OCI-LY7 (cell line): ENCODE measurements around the gene CELF3. TPM values are rescaled to one million over a fixed set of nuclear protein-coding genes. Genes with fewer than 3 reads are reported as not detected.

Experiments used
- BruUV-seq: library from RNA; stranded (reverse); fragments of 400-500 nt; replicated peaks from 2 replicates; lab custom pipeline; 2021; lab: Mats Ljungman, UMichigan
- CTCF ChIA-PET: fragments of 300-600 bp; sonication (Branson Sonifier 250); formaldehyde crosslinking; loops from one replicate; lab custom pipeline; 2022; ENCODE audit warnings: antibody characterized with exemption; ENCODE audit not compliant: unreplicated experiment; lab: Charles Lee
- POLR2A ChIA-PET: fragments of 300-600 bp; sonication (Branson Sonifier 250); formaldehyde crosslinking; loops from one replicate; lab custom pipeline; 2022; ENCODE audit warnings: antibody characterized with exemption; lab: Charles Lee
- DNase-seq: peaks from one replicate; pipeline ENCODE4 v3.0.0-alpha.2; 2015; ENCODE audit warnings: low spot score
- H2AFZ ChIP-seq: fragments of 200-600 bp; sonication (generic), shearing (Covaris generic); 2 replicates; pipeline ENCODE4 v1.6.1; 2014; ENCODE audit warnings: mild to moderate bottlenecking, antibody characterized with exemption, low read length, moderate library complexity
- H3K27ac ChIP-seq: fragments of 200-600 bp; sonication (generic); 2 replicates; pipeline ENCODE4 v1.5.1; 2014; ENCODE audit warnings: mixed run types, low read depth, mild to moderate bottlenecking, moderate library complexity, low read length, inconsistent platforms; ENCODE audit not compliant: poor library complexity, severe bottlenecking
- H3K36me3 ChIP-seq: fragments of 200-600 bp; sonication (generic); 2 replicates; pipeline ENCODE4 v1.6.1; 2014; ENCODE audit warnings: mild to moderate bottlenecking, antibody characterized with exemption, low read length, moderate library complexity, mixed read lengths; ENCODE audit not compliant: insufficient read depth
- H3K4me1 ChIP-seq: fragments of 200-600 bp; sonication (generic); 2 replicates; pipeline ENCODE4 v1.5.1; 2014; ENCODE audit warnings: mild to moderate bottlenecking, low read length; ENCODE audit not compliant: insufficient read depth, poor library complexity, severe bottlenecking
- H3K4me2 ChIP-seq: fragments of 200-600 bp; sonication (generic); 2 replicates; pipeline ENCODE4 v1.6.1; 2014; ENCODE audit warnings: mild to moderate bottlenecking, low read length
- H3K4me3 ChIP-seq: fragments of 200-600 bp; sonication (generic); 2 replicates; pipeline ENCODE4 v1.5.1; 2014; ENCODE audit warnings: mild to moderate bottlenecking, low read depth, low read length; ENCODE audit not compliant: poor library complexity, severe bottlenecking
- H3K79me2 ChIP-seq: fragments of 200-600 bp; sonication (generic); 2 replicates; pipeline ENCODE4 v1.6.1; 2016; ENCODE audit warnings: low read depth, mild to moderate bottlenecking, low read length, moderate library complexity, mixed read lengths; ENCODE audit not compliant: insufficient read depth
- H3K9me2 ChIP-seq: fragments of 200-600 bp; sonication (generic); 2 replicates; pipeline ENCODE4 v1.6.1; 2016; ENCODE audit warnings: mild to moderate bottlenecking, low read length, mixed read lengths; ENCODE audit not compliant: insufficient read depth
- H3K9me3 ChIP-seq: fragments of 200-600 bp; sonication (generic); 2 replicates; pipeline ENCODE4 v1.6.1; 2014; ENCODE audit warnings: mild to moderate bottlenecking, mixed run types, low read length, mixed read lengths
- H4K20me1 ChIP-seq: fragments of 200-600 bp; sonication (generic); 2 replicates; pipeline ENCODE4 v1.6.1; 2014; ENCODE audit warnings: mild to moderate bottlenecking, antibody characterized with exemption, low read length, moderate library complexity, mixed read lengths; ENCODE audit not compliant: insufficient read depth
- EZH2phosphoT487 ChIP-seq: fragments of 200-600 bp; sonication (generic); IDR thresholded peaks from 2 replicates; pipeline ENCODE4 v1.6.1; 2018; ENCODE audit warnings: low read depth, borderline replicate concordance, mild to moderate bottlenecking, mixed run types, antibody characterized with exemption, low read length, moderate library complexity, mixed read lengths
- intact Hi-C: fragments of 100-400 bp; cut with micrococcal nuclease; formaldehyde crosslinking; loops from one replicate; pipeline ENCODE4 v1.10.0; 2022; ENCODE audit not compliant: unreplicated experiment
- total RNA-seq, 2 experiments: library from RNA; depleted of rRNA in 1 of 2; stranded (reverse); fragments of >200 nt in 1 of 2; shearing (Covaris generic) in 1 of 2; gene quantifications; 2 replicates each; pipeline ENCODE4 v1.2.3, GENCODE V29; 2014 to 2022
- TF ChIP-seq, protein P1 (sequence below): fragments of 200-600 bp; sonication (generic); conservative IDR thresholded peaks from 2 replicates; pipeline ENCODE4 v1.5.1; 2014; ENCODE audit warnings: mild to moderate bottlenecking, antibody characterized with exemption, low read length, moderate library complexity, mixed read lengths

CELF3 gene
- total RNA-seq, 2 experiments from 2014 or later = not detected

DNA sequence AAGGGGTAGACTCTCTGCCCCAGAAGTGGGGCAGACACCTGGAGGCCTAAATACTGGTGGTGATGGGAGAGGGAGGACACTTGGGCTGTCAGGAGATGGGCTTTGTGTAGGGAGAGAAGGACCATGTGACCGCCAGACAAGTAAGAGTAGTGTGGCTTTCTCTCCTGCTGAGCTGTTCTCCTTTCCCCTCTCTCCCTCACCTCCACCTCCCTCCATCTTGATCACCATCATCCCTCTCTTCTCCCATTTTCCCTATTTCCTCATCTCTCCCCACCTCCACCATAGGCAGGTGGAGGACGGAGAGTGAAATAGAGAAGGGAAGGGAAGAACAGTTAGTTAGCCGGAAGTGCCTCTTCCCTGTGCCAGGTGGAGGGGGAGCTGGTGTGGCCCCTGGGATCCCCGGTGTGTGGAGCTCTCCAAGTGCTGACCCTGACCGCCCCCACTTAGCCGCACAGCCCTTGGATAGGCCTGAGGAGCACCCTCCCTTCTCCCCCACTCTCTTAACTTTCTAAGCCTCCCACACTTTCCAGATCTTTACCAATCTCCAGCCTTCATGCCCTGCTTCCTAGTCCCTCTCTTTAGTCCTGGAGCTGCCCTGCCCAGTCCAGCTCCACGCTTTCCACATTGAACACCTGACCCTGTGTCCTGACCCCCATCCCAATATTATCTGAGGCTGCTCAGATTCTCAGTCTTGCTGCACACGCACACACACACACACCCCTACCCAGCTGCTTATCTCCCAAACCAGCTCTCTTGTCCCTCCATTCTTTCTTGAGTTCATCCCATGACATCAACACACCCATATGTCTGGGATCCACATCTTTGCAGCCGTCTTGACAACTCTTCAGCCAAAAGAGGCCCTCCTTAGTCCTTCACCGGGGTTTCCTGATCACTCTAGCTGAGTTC lies 1.5 kb downstream of the CELF3 start:
- intact Hi-C loops = loop anchor here (5.0 kb wide), 1 partner anchor 122 kb away; the partner anchor contains the start of gene C2CD4D
- POLR2A ChIA-PET = no interaction called here
- H3K36me3 ChIP-seq = no peaks in the 10 kb centered on the region
- H3K4me3 ChIP-seq = no peak overlapping the region
- H3K4me1 ChIP-seq = no peaks in the 10 kb centered on the region
- no peaks in the 10 kb centered on the region for H4K20me1 ChIP-seq
- TF ChIP-seq, protein P1, sequence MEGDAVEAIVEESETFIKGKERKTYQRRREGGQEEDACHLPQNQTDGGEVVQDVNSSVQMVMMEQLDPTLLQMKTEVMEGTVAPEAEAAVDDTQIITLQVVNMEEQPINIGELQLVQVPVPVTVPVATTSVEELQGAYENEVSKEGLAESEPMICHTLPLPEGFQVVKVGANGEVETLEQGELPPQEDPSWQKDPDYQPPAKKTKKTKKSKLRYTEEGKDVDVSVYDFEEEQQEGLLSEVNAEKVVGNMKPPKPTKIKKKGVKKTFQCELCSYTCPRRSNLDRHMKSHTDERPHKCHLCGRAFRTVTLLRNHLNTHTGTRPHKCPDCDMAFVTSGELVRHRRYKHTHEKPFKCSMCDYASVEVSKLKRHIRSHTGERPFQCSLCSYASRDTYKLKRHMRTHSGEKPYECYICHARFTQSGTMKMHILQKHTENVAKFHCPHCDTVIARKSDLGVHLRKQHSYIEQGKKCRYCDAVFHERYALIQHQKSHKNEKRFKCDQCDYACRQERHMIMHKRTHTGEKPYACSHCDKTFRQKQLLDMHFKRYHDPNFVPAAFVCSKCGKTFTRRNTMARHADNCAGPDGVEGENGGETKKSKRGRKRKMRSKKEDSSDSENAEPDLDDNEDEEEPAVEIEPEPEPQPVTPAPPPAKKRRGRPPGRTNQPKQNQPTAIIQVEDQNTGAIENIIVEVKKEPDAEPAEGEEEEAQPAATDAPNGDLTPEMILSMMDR = no peak
- no peak overlapping the region for H3K4me2 ChIP-seq
- H2AFZ ChIP-seq = no peak overlapping the region
- H3K9me2 ChIP-seq = no peaks in the 10 kb centered on the region
- CTCF ChIA-PET = no interaction called here
- BruUV-seq = no TSS peak
- no peak overlapping the region for H3K27ac ChIP-seq
- no peaks in the 10 kb centered on the region for H3K9me3 ChIP-seq
- H3K79me2 ChIP-seq = no peaks in the 10 kb centered on the region
- no peak for DNase-seq

DNA sequence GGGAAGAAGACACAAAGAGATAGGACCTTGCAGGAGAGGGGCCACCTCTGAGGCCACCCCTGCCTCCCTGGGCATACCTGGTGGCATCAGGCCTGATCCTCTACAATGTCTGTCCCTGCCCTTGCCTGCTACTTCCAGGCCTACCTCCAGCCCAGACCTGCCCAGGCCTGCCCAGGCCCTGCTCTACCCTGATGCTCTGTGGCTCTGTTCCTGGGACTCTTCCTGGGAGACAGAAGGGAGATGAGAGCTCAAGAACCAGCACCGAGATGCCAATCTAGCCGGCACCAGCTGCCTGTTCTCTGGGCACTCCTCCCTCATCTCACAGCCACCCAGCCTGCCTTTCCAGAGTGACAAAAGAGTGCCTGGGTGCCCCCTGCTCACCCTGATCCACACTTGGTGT lies 2.7 kb downstream of the CELF3 start:
- Histone ChIP-seq H2AFZ (no peak overlapping the region), H3K4me2 (no peak overlapping the region), H3K9me2 (no peaks in the 10 kb centered on the region), H3K79me2 (no peaks in the 10 kb centered on the region), H3K36me3 (no peaks in the 10 kb centered on the region), H3K27ac (no peak overlapping the region), H3K9me3 (no peaks in the 10 kb centered on the region), H4K20me1 (no peaks in the 10 kb centered on the region), H3K4me1 (no peaks in the 10 kb centered on the region), H3K4me3 (no peak overlapping the region)
- CTCF ChIA-PET = no interaction called here
- TF ChIP-seq, protein P1 = no peak
- TF ChIP-seq EZH2phosphoT487 = no peak
- BruUV-seq = no TSS peak
- intact Hi-C loops = no loop called here
- no peak for DNase-seq
- POLR2A ChIA-PET = no interaction called here

GRCh38 chr1:151713044-151713443 lies 3.6 kb downstream of the CELF3 start:
- H2AFZ ChIP-seq = no peak overlapping the region
- intact Hi-C loops = no loop called here
- no peak overlapping the region for H3K4me3 ChIP-seq
- no peaks in the 10 kb centered on the region for H4K20me1 ChIP-seq
- DNase-seq = no peak
- ChIA-PET CTCF (no interaction called here), POLR2A (interaction anchor here (0.6 kb wide), 1 partner anchor 806 kb away, joined by 8 read pairs; no protein-coding TSS in a partner anchor)
- no TSS peak for BruUV-seq
- H3K4me2 ChIP-seq = no peak overlapping the region
- no peaks in the 10 kb centered on the region for H3K4me1 ChIP-seq
- TF ChIP-seq EZH2phosphoT487 = no peak
- TF ChIP-seq, protein P1 = no peak
- H3K9me3 ChIP-seq = no peaks in the 10 kb centered on the region
- H3K27ac ChIP-seq = no peak overlapping the region
- no peaks in the 10 kb centered on the region for H3K9me2 ChIP-seq
- no peaks in the 10 kb centered on the region for H3K36me3 ChIP-seq
- no peaks in the 10 kb centered on the region for H3K79me2 ChIP-seq
